HG03108 (cell line): ENCODE measurements around the gene SPIN1.

Source experiments
- ATAC-seq: cut with Tn5 transposase; IDR thresholded peaks from one replicate; pipeline ENCODE4 v1.9.1; 2021; ENCODE audit warnings: moderate library complexity; ENCODE audit not compliant: unreplicated experiment

The SPIN1 gene

DNA sequence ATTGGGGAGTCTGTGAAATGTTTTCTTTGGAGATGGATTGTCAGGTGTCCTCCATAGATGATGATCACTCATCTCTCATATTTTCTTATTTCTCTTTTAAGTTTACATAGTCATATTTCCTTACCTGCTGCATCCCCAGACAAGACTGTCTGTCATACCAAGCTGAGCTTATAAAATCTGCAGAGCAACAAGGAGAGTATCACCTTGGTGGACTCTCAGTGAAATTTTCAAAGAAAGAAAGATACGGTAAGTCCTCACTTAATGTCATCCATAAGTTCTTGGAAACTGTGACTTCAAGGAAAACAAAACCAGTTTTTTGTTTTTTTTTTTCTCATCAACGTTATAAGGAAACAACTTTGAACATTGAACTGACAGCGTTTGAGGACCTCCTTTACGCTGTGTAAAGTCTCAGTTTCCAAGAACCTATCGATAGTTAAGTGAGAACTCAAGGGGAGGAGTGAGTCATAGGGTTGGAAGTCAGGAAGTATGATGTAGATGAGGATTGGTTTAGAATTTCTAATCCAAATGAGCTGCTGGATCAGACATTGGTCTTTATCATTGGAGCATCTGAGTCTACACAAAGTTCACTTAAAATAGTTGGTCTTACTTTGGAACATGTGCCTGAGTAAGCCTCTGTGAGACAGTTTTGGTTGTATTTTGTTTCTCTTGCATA is 45.5 kb downstream of the SPIN1 start:
- no peak for ATAC-seq

DNA sequence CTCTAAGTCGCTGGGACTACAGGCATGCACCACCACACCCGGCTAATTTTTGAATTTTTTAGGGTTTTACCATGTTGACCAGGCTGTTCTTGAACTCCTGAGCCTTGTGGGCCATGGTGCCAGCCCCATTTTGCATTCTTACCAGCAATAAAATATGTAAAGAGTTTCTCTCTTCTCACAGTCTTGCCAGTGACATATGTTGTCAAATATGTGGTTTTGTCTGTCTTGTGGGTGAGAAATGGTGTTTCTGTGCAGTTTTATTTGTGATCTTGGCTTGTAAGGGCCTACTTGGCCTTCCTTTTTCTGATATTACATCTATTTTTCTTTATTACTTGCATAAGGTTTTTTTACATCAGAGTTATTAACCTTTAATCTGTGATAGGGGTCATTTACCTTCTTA is 47.1 kb downstream of the SPIN1 start:
- no peak for ATAC-seq

DNA sequence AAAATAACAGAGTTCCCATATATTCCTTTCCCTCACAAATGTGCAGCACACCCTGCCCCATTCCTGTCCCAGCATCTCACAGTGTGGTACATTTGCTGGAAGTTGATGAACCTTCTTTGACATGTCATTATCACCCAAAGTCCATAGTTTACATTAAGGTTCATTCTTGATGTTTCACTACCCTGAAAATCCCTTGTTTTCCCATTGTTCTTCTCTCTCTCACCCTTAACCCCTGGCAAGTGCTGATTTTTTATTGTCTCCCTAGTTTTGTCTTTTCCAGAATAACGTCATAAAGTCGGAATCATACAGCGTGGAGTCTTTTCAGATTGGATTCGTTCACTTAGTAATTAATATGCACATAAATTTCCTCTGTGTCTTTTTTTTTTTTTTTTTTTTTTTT is 48.1 kb downstream of the SPIN1 start:
- no peak for ATAC-seq

DNA sequence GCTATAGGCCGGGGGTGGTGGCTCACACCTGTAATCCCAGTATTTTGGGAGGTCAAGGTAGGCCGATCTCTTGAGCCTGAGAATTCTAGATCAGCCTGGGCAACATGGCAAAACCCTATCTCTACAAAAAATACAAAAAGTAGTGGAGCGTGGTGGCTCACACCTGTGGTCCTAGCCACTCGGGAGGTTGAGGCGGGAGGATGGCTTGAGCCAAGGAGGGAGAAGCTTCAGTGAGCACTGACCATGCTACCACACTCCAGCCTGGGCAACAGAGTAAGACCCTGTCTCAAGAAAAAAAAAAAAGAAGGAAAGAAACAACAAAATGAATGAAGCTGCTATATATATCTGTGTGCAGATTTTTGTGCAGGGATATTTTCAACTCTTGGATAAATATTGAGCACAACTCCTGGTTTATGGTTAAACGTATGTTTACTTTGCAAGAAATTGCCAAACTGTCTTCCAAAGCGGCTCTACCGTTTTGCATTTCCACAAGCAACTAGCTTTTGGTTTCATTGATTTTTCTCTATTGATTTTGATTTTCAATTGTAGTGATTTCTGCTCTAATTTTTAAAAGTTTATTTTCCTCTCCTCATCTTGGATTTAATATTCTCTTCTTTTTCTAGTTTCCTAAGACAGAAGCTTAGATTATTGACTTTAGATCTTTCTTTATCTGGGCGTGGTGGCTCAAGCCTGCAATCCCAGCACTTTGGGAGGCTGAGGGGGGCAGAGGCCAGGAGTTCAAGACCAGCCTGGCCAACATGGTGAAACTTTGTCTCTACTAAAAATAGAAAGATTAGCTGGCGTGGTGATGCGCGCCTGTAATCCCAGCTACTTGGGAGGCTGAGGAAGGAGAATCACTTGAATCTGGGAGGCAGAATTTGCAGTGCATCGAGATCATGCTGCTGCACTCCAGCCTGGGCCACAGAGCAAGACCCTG is 49.2 kb downstream of the SPIN1 start:
- no peak for ATAC-seq

DNA sequence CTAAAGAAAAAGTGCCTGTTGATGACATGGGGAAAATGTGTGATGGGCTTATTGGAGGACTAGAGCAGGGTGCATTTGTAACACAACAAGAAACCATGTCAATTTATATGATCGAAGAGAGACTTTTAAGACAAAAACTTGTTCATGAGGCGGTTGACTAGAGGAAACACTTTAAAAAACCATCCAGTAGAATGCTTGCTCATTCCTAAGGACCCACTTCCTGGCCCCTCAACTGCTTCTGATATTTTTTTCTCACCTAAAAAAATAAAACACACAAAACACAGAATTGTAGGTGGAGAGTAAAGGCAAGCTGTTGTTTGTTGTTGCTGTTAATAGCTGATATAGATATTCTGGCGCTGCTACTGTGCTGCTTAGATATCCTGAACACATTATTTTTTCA is 50.6 kb downstream of the SPIN1 start:
- ATAC-seq, result no peak

DNA sequence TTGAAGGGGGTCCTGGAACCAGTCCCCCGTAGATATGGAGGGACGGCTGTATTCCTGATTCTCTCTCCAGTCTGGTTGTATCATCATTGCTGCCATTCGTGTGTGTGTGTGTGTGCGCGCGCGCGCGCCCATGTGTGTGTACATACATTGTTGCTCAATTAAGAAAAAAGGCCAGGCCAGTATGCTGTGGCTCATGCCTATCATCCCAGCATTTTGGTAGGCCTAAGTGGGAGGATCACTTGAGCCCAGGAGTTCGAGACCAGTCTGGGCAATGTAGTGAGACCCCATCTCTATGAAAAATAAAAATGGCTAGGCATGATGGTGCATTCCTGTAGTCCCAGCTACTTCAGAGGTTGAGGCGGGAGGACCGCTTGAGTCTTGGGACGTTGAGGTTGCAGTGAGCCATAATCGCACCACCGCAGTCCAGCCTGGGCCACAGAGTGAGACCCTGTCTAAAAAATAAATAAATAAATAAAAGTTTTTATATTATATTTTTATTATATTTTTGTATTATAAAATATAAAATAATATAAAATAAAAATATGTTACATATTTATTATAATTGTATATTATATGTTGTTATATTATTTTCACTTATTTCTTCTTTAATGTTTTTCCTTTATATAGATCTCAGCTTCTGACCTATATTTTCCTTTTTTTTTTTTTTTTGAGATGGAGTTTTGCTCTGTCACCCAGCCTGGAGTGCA is 53.2 kb downstream of the SPIN1 start:
- ATAC-seq, result no peak

DNA sequence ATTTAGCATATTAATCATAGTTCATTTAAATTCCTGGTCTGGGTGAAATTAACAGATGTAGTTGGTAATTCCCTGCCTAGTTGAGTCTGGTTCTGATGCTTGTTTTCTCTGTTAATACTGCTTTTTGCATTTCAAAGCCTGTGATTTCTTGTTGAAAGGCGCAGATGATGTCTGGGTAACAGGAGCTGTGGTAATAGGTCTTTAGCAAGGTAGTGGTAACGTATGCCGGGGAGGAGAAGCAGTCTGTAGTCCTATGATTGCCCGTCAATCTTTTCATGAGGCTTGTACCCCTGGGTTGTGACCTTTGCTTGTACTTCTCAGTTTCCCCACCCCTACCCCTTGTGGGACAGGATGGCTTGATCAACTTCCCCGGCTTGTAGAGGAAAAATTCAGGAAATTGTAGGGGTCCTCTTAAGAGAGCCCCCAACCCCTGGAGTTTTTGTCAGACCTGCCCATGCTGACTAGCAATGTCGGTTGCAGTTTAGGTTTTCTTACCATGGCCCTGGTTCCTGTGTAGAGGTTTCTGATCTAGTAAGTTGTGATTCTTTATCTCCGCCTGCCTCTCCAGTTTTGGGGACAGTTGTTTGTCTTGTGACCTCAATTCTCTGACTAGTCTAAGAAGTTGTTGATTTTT is 55.4 kb downstream of the SPIN1 start:
- no peak for ATAC-seq

DNA sequence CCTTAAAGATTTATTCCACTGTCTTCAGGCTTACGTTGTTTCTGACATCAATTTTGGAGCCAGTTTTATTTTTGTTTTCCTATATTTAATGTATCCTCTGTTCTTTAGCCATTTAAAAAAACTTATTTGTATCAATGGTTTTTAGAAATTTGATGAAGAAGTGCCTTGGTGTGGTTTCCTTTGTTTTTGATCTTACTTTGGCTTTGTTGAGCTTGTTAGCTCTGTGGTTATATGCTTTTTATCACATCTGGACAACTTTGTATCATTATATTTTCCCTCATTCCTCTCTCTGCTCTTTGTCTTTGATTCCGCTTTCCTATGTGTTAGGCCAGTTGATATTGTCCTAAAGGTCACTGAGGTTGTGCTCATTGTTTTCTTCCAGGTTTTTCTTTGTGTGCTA is 58.5 kb downstream of the SPIN1 start:
- ATAC-seq, result no peak

DNA sequence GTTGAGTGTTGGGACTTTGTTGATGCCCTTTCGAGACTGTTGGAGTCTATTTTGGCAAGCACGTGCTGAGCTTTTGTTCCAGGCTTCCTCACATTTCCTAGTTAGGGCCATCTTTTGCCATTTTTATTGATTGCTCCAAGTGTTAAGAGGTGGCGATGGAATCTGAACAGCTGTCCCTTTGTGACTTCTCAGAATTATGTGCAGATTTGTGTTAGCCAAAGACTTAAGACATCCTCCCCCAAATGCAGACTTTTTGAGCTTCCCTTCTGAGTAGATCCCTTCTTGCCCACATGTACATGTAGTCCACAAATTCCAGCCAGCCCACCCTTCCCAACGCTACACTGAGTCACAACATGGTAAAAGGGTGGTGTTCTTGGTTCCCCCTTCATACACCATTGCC is 59.2 kb downstream of the SPIN1 start:
- ATAC-seq, result no peak

DNA sequence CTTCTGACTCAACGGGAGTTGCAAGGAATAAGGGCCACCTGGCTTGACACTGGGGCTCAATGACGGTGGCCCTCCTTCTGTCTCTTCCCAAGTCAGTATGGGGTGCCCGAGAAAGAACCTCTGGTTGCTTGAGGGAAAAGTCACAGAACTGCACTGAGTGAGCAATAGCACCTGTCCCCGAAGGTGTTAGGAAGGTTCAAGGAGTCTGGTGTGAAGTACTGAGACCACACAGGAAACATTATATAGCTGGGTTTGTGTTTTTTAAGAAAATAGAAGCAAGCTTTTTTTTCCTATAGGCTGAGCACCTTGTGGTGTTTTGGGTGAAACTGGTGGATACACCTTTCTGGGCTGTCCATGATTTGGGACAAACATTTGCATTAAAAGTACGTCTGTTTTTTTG is 62.9 kb downstream of the SPIN1 start:
- ATAC-seq, result no peak

DNA sequence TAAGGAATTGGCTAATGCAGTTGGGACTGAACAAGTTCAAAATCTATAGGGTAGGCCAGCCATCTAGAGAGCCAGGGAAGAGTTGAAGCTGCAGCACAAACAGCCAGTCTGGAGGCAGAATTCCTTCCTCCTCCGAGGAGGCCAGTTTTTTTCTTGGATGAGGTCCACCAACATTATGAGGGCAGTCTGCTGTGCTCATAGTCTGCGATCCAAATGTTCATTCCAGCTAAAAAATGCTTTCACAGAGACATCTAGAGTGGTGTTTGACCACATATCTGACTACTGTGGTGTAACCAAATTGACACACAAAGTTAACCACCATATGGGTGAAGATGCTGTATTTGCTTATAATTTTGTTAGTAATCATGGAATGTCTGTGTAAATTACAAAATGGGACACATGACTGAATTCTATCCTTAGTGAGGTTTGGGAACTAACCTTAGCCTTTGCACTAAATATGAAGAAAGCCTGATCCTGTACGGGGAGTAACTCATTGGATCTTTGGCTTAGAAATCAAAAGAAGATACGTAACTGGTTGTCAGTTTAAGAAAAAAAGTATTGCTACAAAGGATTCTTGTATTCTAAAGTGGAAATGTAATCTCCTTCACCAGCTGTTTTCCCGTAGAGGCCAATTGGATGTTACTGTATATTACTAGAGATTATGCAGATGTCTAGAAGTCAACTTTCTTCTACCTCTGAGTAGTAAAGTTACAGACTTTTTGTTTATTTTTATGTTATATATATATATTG is 70.6 kb downstream of the SPIN1 start:
- no peak for ATAC-seq

DNA sequence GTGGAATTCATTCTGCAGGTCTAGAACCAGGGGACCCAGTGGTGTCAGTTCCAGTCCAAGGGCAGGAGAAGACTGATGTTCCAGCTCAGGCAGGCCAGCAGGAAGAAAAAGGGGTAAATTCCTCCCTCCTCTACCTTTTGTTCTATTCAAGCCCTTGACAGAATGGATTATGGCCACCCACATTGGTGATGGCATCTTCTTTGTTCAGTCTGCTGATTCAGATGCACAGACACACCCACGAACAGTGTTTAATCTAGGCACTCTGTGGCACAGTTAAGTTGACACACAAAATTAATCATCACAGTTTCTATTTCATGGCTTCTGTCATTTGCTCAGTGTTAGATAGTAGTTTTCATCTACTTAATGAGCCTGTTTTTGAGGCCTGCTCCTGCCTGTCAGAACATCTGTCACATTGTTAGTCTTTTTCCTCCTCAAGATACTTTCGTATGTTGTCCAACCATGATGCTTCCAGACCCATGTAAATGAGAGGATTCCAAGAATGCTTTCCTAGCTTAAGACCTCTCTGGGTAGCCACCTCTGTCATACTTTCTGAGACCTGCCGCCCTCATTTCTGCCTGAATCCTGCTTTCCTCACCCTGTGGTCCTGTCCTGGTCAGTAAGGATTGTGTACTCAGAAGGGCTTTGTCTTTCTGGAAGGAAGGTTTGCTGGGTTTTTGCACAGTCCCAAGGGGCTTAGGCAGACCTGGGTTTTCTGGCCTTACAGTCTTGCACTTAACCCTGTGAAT is 72.5 kb downstream of the SPIN1 start:
- no peak for ATAC-seq

DNA sequence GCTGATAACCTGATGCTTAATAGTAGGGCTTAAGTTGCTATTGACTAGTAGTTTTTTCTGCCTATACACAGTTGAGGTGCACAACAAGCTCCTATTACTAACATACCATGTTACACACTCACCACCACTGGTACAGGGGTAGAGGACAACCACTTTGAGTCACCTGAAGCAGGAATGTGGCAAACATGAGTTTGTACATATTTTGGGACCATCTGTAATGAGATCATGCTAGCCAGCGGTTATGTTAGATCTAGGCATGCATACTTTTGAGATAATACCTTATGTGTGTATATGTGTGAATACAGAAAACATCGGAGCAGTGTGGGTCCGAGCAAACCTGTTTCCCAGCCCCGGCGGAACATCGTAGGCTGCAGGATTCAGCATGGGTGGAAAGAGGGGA is 73.9 kb downstream of the SPIN1 start:
- no peak for ATAC-seq

DNA sequence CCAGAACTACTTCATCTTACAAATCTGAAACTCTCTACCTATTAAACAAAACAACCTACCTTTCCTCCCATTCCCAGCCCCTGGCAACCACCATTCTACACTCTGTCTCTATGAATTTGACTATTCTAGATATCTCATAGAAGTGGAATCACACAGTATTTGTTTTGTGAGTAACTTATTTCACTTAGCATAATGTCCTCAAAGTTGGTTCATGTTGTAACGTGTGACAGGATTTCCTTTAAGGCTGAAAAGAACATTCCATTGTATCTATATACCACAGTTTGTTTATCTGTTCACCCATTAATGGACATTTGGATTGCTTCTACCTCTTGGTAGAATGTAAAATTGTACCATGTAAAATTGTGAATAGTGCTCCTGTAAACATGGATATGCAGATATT is 76.6 kb downstream of the SPIN1 start:
- no peak for ATAC-seq

DNA sequence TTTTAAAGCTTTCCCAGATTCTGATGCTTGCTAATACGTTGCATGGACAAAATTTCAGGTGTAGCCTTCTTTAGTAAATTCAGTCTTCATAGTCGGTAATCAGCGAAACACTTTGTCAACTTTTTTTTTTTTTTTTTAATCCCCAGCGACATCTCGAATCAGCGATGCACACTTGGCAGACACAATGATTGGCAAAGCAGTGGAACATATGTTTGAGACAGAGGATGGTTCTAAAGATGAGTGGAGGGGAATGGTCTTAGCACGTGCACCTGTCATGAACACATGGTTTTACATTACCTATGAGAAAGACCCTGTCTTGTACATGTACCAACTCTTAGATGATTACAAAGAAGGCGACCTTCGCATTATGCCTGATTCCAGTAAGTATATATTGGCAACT is 80.0 kb downstream of the SPIN1 start:
- ATAC-seq, result no peak

DNA sequence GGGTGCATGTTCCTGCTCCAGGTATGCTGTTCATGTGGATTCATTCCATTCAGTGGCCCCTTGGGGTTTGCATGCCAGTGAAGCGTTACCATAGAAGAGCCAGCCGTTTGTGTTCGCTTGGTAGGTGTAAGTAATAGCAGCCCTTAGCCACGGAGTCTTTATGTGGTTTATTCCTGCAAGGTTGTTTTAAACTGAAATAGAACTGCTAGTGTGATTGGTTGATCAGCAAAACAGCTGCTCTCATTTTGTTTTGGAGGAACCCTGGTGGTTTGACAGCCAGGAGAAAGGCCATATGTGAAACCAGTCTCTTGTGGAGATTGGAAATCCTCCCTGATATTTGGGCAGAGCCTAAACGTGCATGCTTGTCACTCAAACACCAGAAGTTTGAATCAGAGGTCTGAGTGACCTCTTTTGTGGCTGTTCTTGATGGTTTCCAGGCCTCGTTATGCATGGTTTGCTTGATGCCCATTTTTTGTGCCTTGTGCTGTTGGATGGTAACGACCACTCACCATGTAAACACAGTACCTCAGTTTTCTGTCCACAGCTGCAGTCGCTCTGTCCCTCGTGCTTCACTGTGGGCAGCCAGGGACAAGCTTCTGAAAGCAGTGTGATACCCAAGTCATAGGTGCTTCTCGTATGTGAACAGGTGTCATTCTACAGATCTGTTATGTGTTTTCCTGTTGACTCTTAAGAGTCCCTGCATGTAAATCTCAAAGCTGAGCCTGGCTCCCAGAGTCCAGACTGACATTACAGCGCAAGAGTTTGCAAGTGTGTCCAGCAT is 88.4 kb downstream of the SPIN1 start:
- ATAC-seq, result no peak

DNA sequence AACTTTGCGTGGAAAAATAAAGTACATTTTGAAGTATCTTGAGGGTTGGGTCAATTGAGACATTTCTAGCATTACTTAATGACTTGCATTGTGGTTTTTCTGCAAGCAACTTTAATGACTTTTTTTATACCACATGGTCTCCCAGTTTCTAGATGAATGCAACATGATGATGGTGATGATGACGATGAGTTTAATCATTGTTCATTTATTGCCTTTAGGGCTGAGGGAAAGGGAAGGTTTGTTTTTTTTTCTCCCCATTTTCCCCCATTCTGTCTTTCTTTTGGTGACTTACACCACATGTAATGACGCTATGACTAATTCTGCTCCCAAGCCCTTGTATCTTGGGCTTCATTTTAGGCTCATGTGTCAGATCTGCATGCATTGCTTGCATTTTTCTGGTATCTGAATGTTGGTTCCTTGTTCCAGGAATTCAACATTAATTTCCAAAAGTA is 89.1 kb downstream of the SPIN1 start:
- ATAC-seq, result no peak

DNA sequence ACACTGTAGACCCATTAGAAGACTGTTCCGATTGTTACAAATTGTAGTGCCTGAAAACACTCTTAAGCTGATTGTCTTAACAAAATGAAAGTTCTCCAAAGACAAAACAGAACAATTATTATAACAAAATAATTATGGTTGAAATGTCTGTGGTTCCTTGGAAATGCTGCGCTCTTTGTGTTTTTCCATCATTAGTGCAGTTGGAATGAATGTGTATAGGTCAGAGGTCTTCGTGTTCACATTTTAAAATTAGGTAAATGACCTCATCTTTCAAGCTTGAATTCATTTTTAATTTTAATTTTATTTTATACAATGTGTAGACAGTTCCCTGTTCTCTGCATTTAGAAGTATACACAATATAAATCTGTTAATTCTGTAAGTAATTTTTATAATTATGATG is 90.0 kb downstream of the SPIN1 start:
- no peak for ATAC-seq

DNA sequence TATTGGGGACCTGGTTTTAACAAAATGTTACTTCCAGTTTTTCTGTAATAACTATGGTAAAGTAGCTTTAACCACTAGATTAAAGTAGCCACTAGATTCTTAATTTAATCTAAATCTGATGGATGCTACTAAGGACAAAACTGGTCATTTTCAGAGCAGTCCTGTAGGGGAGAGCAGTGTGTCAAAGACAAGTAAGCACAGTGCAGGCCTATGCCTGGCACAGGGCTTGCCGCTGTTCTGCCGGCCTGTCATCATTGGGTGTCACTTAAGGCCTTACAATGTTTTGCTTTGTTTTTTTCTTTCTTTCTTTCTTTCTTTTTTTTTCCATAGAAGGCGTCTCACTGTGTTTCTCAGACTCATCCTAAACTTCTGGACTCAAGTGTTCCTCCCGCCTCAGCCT is 93.7 kb downstream of the SPIN1 start:
- no peak for ATAC-seq
